Ovary (tissue), 9 donors: ENCODE measurements around the gene WASL. TPM values are rescaled to one million over a fixed set of nuclear protein-coding genes. Genes with fewer than 3 reads are reported as not detected.

ENCODE experiments used
- DNase-seq, 5 donors: peaks; one replicate each; pipeline ENCODE4 v3.0.0-alpha.2; 2019 to 2020
- H3K27ac ChIP-seq, 2 donors: fragments of 200-600 bp; one replicate each; pipeline versions ENCODE4 v1.5.1 to v1.8.0; 2019 to 2022
- H3K27me3 ChIP-seq: fragments of 200-600 bp; one replicate; pipeline ENCODE4 v1.8.0; 2022
- H3K36me3 ChIP-seq: fragments of 200-600 bp; sonication (generic); one replicate; pipeline ENCODE4 v1.5.1; 2019
- H3K4me1 ChIP-seq: one replicate; pipeline ENCODE4 v1.8.1; 2013; ENCODE audit warnings: mild to moderate bottlenecking, moderate library complexity; ENCODE audit not compliant: insufficient read depth
- H3K4me3 ChIP-seq: fragments of 200-600 bp; sonication (generic); one replicate; pipeline ENCODE4 v1.5.1; 2017
- H3K9me3 ChIP-seq, 2 donors: fragments of 200-600 bp in 1 of 2; sonication (generic) in 1 of 2; one replicate each; pipeline versions ENCODE4 v1.5.1 to v1.8.1; 2013 to 2019; ENCODE audit warnings: mild to moderate bottlenecking in 1 of 2, moderate library complexity in 1 of 2
- EP300 ChIP-seq: sonication (generic); formaldehyde crosslinking; IDR thresholded peaks from one replicate; pipeline ENCODE4 v1.6.1; 2017; ENCODE audit warnings: antibody characterized with exemption
- POLR2A ChIP-seq: fragments of 450-650 bp; IDR thresholded peaks from one replicate; pipeline ENCODE4 v1.6.1; 2017; ENCODE audit warnings: antibody characterized with exemption, mild to moderate bottlenecking, moderate library complexity
- WGBS, 3 donors: extraction: QIAGEN DNeasy Blood & Tissue Kit in 1 of 3; methylation state at CpG; one replicate each; pipeline versions ENCODE4 v1.1.5 to v1.1.7; 2013 to 2017; 5-methylcytosine and 5-hydroxymethylcytosine counted together
- intact Hi-C, 4 donors: fragments of 100-400 bp; cut with DNase I; formaldehyde crosslinking; loops; one replicate each; pipeline versions ENCODE4 v1.11.0 to v1.15.1; 2022 to 2023
- polyA plus RNA-seq, 2 donors: library from polyadenylated mRNA; stranded (reverse); fragments of 200-250 nt in 1 of 2; fragments of 350-450 nt in 1 of 2; fragmentation: Illumina TruSeq in 1 of 2; extraction: RNeasy Lipid Tissue Mini Kit (QIAGEN cat#74804) in 1 of 2; gene quantifications; one replicate each; pipeline ENCODE4 v1.2.3, GENCODE V29; 2013 to 2014
- total RNA-seq, 7 donors: library from RNA; depleted of rRNA in 2 of 7; stranded (reverse); fragments of >200 nt in 2 of 7; fragmentation: NEBNext Ultra II Directional in 3 of 7; extraction: Animal tissue kit (Norgen Biotek cat#: 25700) in 3 of 7; gene quantifications; one replicate each; pipeline versions ENCODE4 v1.1.0 to v1.2.4, GENCODE V29; 2016 to 2023
- TF ChIP-seq, protein P1 (sequence below), 3 donors: fragments of 450-650 bp in 2 of 3; fragments of 200-600 bp in 1 of 3; IDR thresholded peaks; one replicate each; pipeline versions ENCODE4 v1.5.1 to v1.8.0; 2016 to 2022; ENCODE audit warnings: antibody characterized with exemption in 3 of 3, mild to moderate bottlenecking in 1 of 3
- donor health status: DM: no; HTN: no; CAD: no; lungs with moderate emphysema.
- donor health status: DM: no; HTN: no; CAD: no.
- donor health status: Bipolar disorder and iron deficiency.
- donor health status: DM: yes; HTN: yes; CAD: no.
- donor health status: DM: no; HTN: no; CAD: no.
- donor health status: DM: yes; HTN: yes; CAD: no.

Gene WASL
- total and polyA plus RNA-seq, 9 donors = 29.1 to 71.5 (median 45.0) TPM

DNA sequence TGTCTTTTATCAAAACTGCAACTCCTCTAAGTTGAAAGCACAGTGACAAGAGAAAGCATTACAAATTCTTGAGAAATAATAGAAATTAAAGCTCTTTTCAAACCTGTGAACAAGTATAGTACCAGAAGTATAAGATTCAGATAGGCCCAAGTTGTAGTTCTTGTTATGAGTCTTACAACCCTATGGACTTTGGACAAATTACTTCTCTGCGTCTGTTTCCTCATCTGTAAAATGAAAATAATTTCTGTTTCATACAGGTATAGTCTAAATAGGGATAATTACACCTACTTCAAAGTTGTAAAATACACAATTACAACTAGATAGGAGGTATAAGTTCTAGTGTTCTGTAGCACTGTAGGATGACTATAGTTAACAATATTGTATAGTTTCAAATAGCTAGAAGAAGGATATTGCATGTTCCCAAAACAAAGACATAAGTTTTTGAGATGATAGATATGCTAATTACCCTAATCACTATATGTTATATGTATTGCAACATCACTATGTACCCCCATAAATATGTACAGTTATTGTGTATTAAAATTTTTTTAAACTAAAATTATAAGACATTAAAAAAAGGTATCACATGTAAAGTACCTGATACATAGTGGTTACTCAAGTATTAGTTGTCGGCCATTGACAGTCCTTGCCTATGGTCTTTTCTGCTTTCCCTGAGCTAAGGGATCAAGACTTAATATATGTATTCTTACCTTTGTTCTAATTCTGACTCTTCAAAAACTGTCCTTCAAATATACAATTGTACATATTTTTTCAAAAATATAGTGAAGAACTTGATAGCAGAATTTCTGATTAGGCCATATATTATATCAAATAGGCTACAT is 1.8 kb upstream of the WASL start:
- peak overlapping the region; percentile 96 for H3K4me3 ChIP-seq
- H3K4me1 ChIP-seq = peaks cover 2% of the 10 kb centered on the region
- WGBS, 3 donors = 93 to 98% (median 97%) methylated on average over 2 of the region's 2 CpGs
- DNase-seq = no peak
- H3K27ac ChIP-seq = peak overlapping the region in 1 of 2 donors; percentile 48
- no peaks in the 10 kb centered on the region for H3K27me3 ChIP-seq
- no peaks in the 10 kb centered on the region for H3K9me3 ChIP-seq
- intact Hi-C loops = no loop called here
- TF ChIP-seq POLR2A (no peak), EP300 (no peak)
- TF ChIP-seq, protein P1, sequence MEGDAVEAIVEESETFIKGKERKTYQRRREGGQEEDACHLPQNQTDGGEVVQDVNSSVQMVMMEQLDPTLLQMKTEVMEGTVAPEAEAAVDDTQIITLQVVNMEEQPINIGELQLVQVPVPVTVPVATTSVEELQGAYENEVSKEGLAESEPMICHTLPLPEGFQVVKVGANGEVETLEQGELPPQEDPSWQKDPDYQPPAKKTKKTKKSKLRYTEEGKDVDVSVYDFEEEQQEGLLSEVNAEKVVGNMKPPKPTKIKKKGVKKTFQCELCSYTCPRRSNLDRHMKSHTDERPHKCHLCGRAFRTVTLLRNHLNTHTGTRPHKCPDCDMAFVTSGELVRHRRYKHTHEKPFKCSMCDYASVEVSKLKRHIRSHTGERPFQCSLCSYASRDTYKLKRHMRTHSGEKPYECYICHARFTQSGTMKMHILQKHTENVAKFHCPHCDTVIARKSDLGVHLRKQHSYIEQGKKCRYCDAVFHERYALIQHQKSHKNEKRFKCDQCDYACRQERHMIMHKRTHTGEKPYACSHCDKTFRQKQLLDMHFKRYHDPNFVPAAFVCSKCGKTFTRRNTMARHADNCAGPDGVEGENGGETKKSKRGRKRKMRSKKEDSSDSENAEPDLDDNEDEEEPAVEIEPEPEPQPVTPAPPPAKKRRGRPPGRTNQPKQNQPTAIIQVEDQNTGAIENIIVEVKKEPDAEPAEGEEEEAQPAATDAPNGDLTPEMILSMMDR (IDR thresholded peaks at IDR 0.05) = no peak
- H3K36me3 ChIP-seq = no peaks in the 10 kb centered on the region

DNA sequence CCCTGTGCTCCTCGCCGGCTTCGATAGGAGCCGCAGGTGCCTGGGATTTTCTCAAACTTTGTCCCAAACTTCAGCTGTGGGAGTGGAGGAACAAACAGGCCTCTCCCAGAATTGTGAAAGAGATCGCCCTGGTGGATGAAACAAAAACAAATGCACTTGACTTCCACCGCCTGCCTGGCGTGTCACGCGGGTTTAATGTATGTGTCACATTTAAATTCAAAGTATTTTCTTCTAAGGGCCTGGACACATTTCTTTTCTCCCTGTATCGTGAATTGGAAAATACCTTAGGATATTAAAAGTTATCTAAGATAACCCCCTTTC is 694 bp upstream of the WASL start:
- WGBS, 3 donors = 1 to 2% (median 1%) methylated on average over 10 of the region's 10 CpGs
- TF ChIP-seq, protein P1 (IDR thresholded peaks at IDR 0.05) = peak in 1 of 3 donors; percentile 30
- no peak for TF ChIP-seq POLR2A
- no peak for TF ChIP-seq EP300
- no peak for DNase-seq
- H3K27ac ChIP-seq = peak overlapping the region; percentile 92 to 98
- peak overlapping the region; percentile 96 for H3K4me3 ChIP-seq
- no peaks in the 10 kb centered on the region for H3K36me3 ChIP-seq
- H3K4me1 ChIP-seq = peaks cover 4% of the 10 kb centered on the region
- H3K9me3 ChIP-seq = no peaks in the 10 kb centered on the region
- intact Hi-C loops = loop anchor here in 1 of 4 donors (10.0 kb wide), 2 partner anchors 45 to 55 kb away; no protein-coding TSS in a partner anchor
- no peaks in the 10 kb centered on the region for H3K27me3 ChIP-seq

DNA sequence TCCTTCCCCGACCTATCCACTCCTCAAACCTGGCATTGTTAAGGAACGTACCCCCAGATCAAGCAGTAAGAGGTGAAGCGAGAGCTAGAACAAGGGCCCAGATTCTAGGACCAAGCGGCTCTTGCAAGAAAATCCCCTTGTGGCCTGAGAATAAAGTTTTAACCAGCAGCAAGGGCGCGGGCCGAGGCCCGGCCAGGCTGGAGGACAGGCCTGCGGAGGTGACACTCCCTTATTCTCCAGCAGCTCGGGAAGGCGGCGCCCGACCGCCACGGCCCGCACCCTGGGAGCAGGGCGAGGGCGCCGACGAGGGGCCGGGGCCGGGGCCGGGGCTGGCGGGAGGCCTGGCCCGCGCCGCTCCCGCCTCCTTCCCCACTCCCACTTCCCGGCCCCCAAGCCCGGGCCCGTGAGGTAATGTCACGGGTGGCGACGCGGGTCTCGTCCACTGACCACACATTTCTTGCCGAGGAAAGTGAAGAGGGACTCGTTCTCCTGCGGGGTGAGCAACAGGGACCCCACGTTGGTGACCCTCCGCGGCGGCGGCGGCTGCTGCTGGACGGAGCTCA is 551 bp downstream of the WASL start:
- Histone ChIP-seq H3K9me3 (no peaks in the 10 kb centered on the region), H3K27me3 (no peaks in the 10 kb centered on the region), H3K4me3 (peak overlapping the region; percentile 96), H3K27ac (peak overlapping the region; percentile 92 to 98), H3K4me1 (peaks cover 4% of the 10 kb centered on the region), H3K36me3 (no peaks in the 10 kb centered on the region)
- intact Hi-C loops = loop anchor here in 1 of 4 donors (10.0 kb wide), 2 partner anchors 47 to 53 kb away; no protein-coding TSS in a partner anchor
- DNase-seq = peak in 3 of 5 donors; percentile 43 to 62 (median 45)
- TF ChIP-seq EP300 (no peak), POLR2A (no peak)
- TF ChIP-seq, protein P1 (IDR thresholded peaks at IDR 0.05) = no peak
- 1% methylated on average over 38 to 46 of the region's 46 CpGs for WGBS, 3 donors

- intact Hi-C loops = loop anchor here in 1 of 4 donors (10.0 kb wide), 2 partner anchors 47 to 53 kb away; no protein-coding TSS in a partner anchor
- Histone ChIP-seq H3K36me3 (no peaks in the 10 kb centered on the region), H3K9me3 (no peaks in the 10 kb centered on the region), H3K4me3 (peak overlapping the region; percentile 96), H3K4me1 (peaks cover 7% of the 10 kb centered on the region), H3K27ac (peak overlapping the region; percentile 92 to 98), H3K27me3 (no peaks in the 10 kb centered on the region)
- 0 to 1% (median 0%) methylated on average over 12 of the region's 12 CpGs for WGBS, 3 donors
- TF ChIP-seq POLR2A (no peak), EP300 (no peak)
- TF ChIP-seq, protein P1 (IDR thresholded peaks at IDR 0.05) = no peak
- peak; percentile 30 to 54 (median 38) for DNase-seq
Measured at GRCh38 chr7:123747620-123748141, 1.1 kb downstream of the WASL start.
